Nephron (organoid): ENCODE measurements around the gene THRB.
A peak's percentile ranks its signal among the peaks of the same experiment; 100 is the strongest.

Experiments used
- H3K27ac Mint-ChIP-seq, 3 experiments: 2 replicates each; pipeline ENCODE4 v1.8.0; 2020; ENCODE audit warnings: mixed read lengths in 3 of 3, mild to moderate bottlenecking in 2 of 3, moderate library complexity in 1 of 3
- H3K27me3 Mint-ChIP-seq: 2 replicates; pipeline ENCODE4 v1.8.0; 2021; ENCODE audit warnings: low read depth, mild to moderate bottlenecking, moderate library complexity, mixed read lengths
- H3K36me3 Mint-ChIP-seq: 2 replicates; pipeline ENCODE4 v1.8.0; 2020; ENCODE audit warnings: low read depth, mixed read lengths
- H3K4me1 Mint-ChIP-seq: 2 replicates; pipeline ENCODE4 v1.8.0; 2020; ENCODE audit warnings: mixed read lengths
- H3K4me3 Mint-ChIP-seq, 3 experiments: 2 replicates each; pipeline ENCODE4 v1.8.0; 2020; ENCODE audit warnings: mild to moderate bottlenecking in 3 of 3, mixed read lengths in 3 of 3, moderate library complexity in 2 of 3
- H3K9me3 Mint-ChIP-seq: 2 replicates; pipeline ENCODE4 v1.8.0; 2020; ENCODE audit warnings: mixed read lengths
- TF ChIP-seq, protein P1 (sequence below), 3 experiments: fragments of 200-600 bp; sonication (generic); IDR thresholded peaks; one replicate each; pipeline ENCODE4 v1.5.0; 2021; ENCODE audit warnings: antibody characterized with exemption in 3 of 3; ENCODE audit not compliant: unreplicated experiment in 3 of 3

The THRB gene

GRCh38 chr3:24305795-24306467, 188.7 kb downstream of the THRB start:
- TF ChIP-seq, protein P1, sequence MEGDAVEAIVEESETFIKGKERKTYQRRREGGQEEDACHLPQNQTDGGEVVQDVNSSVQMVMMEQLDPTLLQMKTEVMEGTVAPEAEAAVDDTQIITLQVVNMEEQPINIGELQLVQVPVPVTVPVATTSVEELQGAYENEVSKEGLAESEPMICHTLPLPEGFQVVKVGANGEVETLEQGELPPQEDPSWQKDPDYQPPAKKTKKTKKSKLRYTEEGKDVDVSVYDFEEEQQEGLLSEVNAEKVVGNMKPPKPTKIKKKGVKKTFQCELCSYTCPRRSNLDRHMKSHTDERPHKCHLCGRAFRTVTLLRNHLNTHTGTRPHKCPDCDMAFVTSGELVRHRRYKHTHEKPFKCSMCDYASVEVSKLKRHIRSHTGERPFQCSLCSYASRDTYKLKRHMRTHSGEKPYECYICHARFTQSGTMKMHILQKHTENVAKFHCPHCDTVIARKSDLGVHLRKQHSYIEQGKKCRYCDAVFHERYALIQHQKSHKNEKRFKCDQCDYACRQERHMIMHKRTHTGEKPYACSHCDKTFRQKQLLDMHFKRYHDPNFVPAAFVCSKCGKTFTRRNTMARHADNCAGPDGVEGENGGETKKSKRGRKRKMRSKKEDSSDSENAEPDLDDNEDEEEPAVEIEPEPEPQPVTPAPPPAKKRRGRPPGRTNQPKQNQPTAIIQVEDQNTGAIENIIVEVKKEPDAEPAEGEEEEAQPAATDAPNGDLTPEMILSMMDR (IDR thresholded peaks at IDR 0.05; ENCODE audit: unreplicated experiment in 3 of 3): no peak
- H3K27me3 Mint-ChIP-seq: no peaks in the 10 kb centered on the region
- no peak overlapping the region for H3K4me3 Mint-ChIP-seq
- peaks cover 26% of the 10 kb centered on the region for H3K4me1 Mint-ChIP-seq
- peak overlapping the region; percentile 47 to 76 (median 55) for H3K27ac Mint-ChIP-seq
- no peaks in the 10 kb centered on the region for H3K36me3 Mint-ChIP-seq
- no peaks in the 10 kb centered on the region for H3K9me3 Mint-ChIP-seq

- Mint-ChIP-seq H3K4me3 (no peak overlapping the region), H3K27me3 (no peaks in the 10 kb centered on the region), H3K9me3 (no peaks in the 10 kb centered on the region), H3K27ac (peak overlapping the region; percentile 46 to 60 (median 52)), H3K36me3 (no peaks in the 10 kb centered on the region), H3K4me1 (peaks cover 39% of the 10 kb centered on the region)
- TF ChIP-seq, protein P1 (IDR thresholded peaks at IDR 0.05; ENCODE audit: unreplicated experiment in 3 of 3): no peak
Measured at GRCh38 chr3:24303057-24303754, 191.4 kb downstream of the THRB start.

- Mint-ChIP-seq H3K4me3 (no peak overlapping the region), H3K27ac (peak overlapping the region; percentile 46 to 76 (median 61)), H3K27me3 (no peaks in the 10 kb centered on the region), H3K9me3 (no peaks in the 10 kb centered on the region), H3K4me1 (peaks cover 39% of the 10 kb centered on the region), H3K36me3 (no peaks in the 10 kb centered on the region)
- TF ChIP-seq, protein P1 (IDR thresholded peaks at IDR 0.05; ENCODE audit: unreplicated experiment in 3 of 3): no peak
Measured at GRCh38 chr3:24302396-24302795, 192.3 kb downstream of the THRB start.

DNA sequence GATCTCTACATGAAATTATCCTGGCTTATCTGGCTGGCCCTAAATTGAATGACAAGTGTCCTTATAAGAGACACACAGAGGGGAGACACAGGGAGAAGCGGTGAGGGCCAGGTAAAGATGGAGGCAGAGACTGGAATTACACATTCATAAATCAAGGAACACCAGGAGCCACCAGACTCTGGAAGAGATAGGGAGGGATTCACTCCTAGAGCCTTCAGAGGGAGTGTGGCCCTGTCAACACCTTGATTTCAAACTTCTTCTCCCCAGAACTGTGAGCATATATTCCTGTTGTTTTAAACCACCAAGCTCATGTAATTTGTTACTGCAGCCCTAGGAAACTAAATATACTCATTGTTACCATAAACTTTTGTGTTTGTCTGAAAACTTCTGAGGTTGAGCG, 193.7 kb downstream of the THRB start:
- H3K9me3 Mint-ChIP-seq: no peaks in the 10 kb centered on the region
- H3K27ac Mint-ChIP-seq: peak overlapping the region; percentile 6 to 72 (median 7)
- no peaks in the 10 kb centered on the region for H3K27me3 Mint-ChIP-seq
- peaks cover 32% of the 10 kb centered on the region for H3K4me1 Mint-ChIP-seq
- H3K36me3 Mint-ChIP-seq: no peaks in the 10 kb centered on the region
- no peak overlapping the region for H3K4me3 Mint-ChIP-seq
- TF ChIP-seq, protein P1 (IDR thresholded peaks at IDR 0.05; ENCODE audit: unreplicated experiment in 3 of 3): no peak

- H3K9me3 Mint-ChIP-seq: no peaks in the 10 kb centered on the region
- H3K27me3 Mint-ChIP-seq: no peaks in the 10 kb centered on the region
- no peak overlapping the region for H3K4me3 Mint-ChIP-seq
- TF ChIP-seq, protein P1 (IDR thresholded peaks at IDR 0.05; ENCODE audit: unreplicated experiment in 3 of 3): no peak
- H3K27ac Mint-ChIP-seq: peak overlapping the region; percentile 51 to 72 (median 60)
- H3K4me1 Mint-ChIP-seq: peaks cover 25% of the 10 kb centered on the region
- no peaks in the 10 kb centered on the region for H3K36me3 Mint-ChIP-seq
Measured at GRCh38 chr3:24299806-24300626, 194.6 kb downstream of the THRB start.
